Measurements from ENCODE around the gene SERPINI1. TPM values are rescaled to one million over a fixed set of nuclear protein-coding genes. Genes with fewer than 3 reads are reported as not detected.

The SERPINI1 gene
- total RNA-seq, 2 experiments from 2014 or later, result 0.83 to 1.0 TPM

- Mint-ChIP-seq H3K9me3 (no peaks in the 10 kb centered on the region), H3K4me3 (no peak overlapping the region), H3K27ac (no peak overlapping the region), H3K36me3 (ENCODE audit: low read depth) (peaks cover 74% of the 10 kb centered on the region), H3K27me3 (no peaks in the 10 kb centered on the region), H3K4me1 (ENCODE audit: low read depth) (peaks cover 61% of the 10 kb centered on the region)
- POLR2A ChIA-PET, result no interaction called here
- TF ChIP-seq CTCF (IDR thresholded peaks at IDR 0.05), result no peak
- intact Hi-C loops (cut with micrococcal nuclease), result no loop called here
- DNase-seq (no peak), ATAC-seq (no peak)
- CTCF ChIA-PET, result no interaction called here
Measured at GRCh38 chr3:167712445-167712844, 23.1 kb upstream of the SERPINI1 start.

DNA sequence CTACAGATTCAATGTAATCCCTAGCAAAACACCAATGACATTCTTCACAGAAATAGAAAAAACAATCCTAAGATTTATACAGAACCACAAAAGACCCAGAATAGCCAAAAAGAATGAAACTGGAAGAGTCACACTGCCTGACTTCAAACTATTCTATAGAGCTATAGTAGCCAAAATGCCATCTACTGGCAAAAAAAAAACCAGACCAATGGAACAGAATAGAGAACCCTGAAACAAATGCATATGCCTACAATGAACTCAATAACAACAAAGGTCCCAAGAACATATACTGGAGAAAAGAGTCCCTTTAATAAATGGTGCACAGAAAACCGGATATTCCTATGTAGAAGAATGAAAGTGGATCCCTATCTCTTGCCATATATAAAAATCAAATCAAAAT is 20.6 kb upstream of the SERPINI1 start:
- Mint-ChIP-seq H3K4me3 (no peak overlapping the region), H3K27ac (no peak overlapping the region), H3K4me1 (ENCODE audit: low read depth) (peaks cover 62% of the 10 kb centered on the region), H3K36me3 (ENCODE audit: low read depth) (peaks cover 79% of the 10 kb centered on the region), H3K9me3 (peaks cover 2% of the 10 kb centered on the region), H3K27me3 (no peaks in the 10 kb centered on the region)
- no peak for ATAC-seq
- DNase-seq, result no peak
- CTCF ChIA-PET, result interaction anchor here (1.3 to 1.7 kb wide), 2 partner anchors 26 to 335 kb away, joined by 3 to 4 read pairs; partner anchors contain the start of gene ZBBX
- POLR2A ChIA-PET, result no interaction called here
- TF ChIP-seq CTCF (IDR thresholded peaks at IDR 0.05), result no peak
- intact Hi-C loops (cut with micrococcal nuclease), result no loop called here

- H3K9me3 Mint-ChIP-seq, result peaks cover 2% of the 10 kb centered on the region
- peaks cover 62% of the 10 kb centered on the region for H3K4me1 Mint-ChIP-seq (ENCODE audit: low read depth)
- peaks cover 75% of the 10 kb centered on the region for H3K36me3 Mint-ChIP-seq (ENCODE audit: low read depth)
- no peak for ATAC-seq
- no peak overlapping the region for H3K27ac Mint-ChIP-seq
- intact Hi-C loops (cut with micrococcal nuclease), result no loop called here
- POLR2A ChIA-PET, result interaction anchor here (0.6 kb wide), 1 partner anchor 368 kb away, joined by 3 read pairs; no protein-coding TSS in a partner anchor
- TF ChIP-seq CTCF (IDR thresholded peaks at IDR 0.05), result no peak
- no peak overlapping the region for H3K4me3 Mint-ChIP-seq
- no peaks in the 10 kb centered on the region for H3K27me3 Mint-ChIP-seq
- CTCF ChIA-PET, result interaction anchor here (1.4 to 1.7 kb wide), 2 partner anchors 12 to 24 kb away, joined by 3 to 4 read pairs; no protein-coding TSS in a partner anchor
- DNase-seq, result no peak
Measured at GRCh38 chr3:167716920-167717319, 18.6 kb upstream of the SERPINI1 start.

DNA sequence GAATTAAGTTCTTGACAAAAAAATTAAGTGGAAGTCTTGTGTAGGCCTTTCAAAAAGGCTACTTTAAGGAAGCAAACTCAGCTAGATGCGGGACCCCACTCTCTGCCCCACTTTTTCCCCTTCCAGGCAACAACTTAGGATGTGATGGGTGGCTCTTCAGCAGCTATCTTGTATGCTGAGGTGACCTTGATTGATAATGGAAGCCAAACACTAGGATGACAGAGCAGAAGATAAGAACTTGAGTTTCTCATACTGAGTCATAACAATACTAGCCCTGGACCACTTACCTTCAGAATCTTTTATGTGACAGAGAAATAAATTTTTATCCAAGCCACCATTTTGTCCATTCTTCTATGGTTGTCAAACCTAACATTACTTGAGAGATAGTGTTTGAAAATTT is 16.9 kb upstream of the SERPINI1 start:
- Mint-ChIP-seq H3K36me3 (ENCODE audit: low read depth) (peaks cover 72% of the 10 kb centered on the region), H3K27ac (no peak overlapping the region), H3K27me3 (no peaks in the 10 kb centered on the region), H3K4me1 (ENCODE audit: low read depth) (peaks cover 60% of the 10 kb centered on the region), H3K9me3 (peaks cover 2% of the 10 kb centered on the region), H3K4me3 (no peak overlapping the region)
- intact Hi-C loops (cut with micrococcal nuclease), result no loop called here
- no peak for DNase-seq
- ATAC-seq, result no peak
- CTCF ChIA-PET, result no interaction called here
- POLR2A ChIA-PET, result no interaction called here
- TF ChIP-seq CTCF (IDR thresholded peaks at IDR 0.05), result no peak

DNA sequence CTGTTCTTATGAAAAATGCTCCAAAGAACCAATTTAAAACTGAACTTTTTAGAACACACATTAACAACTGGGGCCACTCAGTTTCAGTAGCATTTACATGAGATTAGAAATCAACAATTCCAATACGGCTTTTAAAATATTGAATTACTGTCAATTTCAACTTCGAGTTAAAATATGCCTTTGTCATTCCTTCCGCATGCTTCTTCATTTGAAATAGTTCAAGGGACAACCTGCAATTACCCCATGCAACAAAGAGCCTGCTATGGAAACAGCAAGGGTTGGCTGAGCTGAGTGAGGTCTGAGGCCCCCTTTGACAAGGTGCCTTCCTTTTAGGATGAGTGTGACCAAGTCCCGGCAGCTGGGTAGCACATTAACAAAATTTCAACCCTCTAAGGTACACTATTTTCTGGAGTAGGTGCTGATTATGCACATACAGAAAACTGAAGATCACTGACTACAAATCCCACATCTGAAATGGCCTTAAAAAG is 12.5 kb upstream of the SERPINI1 start:
- H3K27ac Mint-ChIP-seq, result no peak overlapping the region
- no peaks in the 10 kb centered on the region for H3K27me3 Mint-ChIP-seq
- peaks cover 50% of the 10 kb centered on the region for H3K4me1 Mint-ChIP-seq (ENCODE audit: low read depth)
- ChIA-PET CTCF (interaction anchor here (0.6 kb wide), 1 partner anchor 11 kb away, joined by 3 read pairs; no protein-coding TSS in a partner anchor), POLR2A (no interaction called here)
- peaks cover 2% of the 10 kb centered on the region for H3K9me3 Mint-ChIP-seq
- intact Hi-C loops (cut with micrococcal nuclease), result no loop called here
- no peak for TF ChIP-seq CTCF (IDR thresholded peaks at IDR 0.05)
- H3K4me3 Mint-ChIP-seq, result no peak overlapping the region
- no peak for ATAC-seq
- DNase-seq, result no peak
- peaks cover 39% of the 10 kb centered on the region for H3K36me3 Mint-ChIP-seq (ENCODE audit: low read depth)

All from activated CD8-positive, alpha-beta T cell treated with anti-CD3 and anti-CD28 coated beads for 36 hours (primary cell).